GM21786 (cell line): ENCODE measurements around the gene ANKMY1.
"Not testable (repeated sequence)": the region's sequence is repeated elsewhere in the genome, so short reads cannot be mapped to it uniquely, and the experiment has no call there.

ENCODE experiments used
- ATAC-seq: cut with Tn5 transposase; IDR thresholded peaks from one replicate; pipeline ENCODE4 v1.9.1; 2021; ENCODE audit not compliant: unreplicated experiment

Gene ANKMY1

GRCh38 chr2:240506406-240507059, 51.3 kb downstream of the ANKMY1 start:
- no peak for ATAC-seq

DNA sequence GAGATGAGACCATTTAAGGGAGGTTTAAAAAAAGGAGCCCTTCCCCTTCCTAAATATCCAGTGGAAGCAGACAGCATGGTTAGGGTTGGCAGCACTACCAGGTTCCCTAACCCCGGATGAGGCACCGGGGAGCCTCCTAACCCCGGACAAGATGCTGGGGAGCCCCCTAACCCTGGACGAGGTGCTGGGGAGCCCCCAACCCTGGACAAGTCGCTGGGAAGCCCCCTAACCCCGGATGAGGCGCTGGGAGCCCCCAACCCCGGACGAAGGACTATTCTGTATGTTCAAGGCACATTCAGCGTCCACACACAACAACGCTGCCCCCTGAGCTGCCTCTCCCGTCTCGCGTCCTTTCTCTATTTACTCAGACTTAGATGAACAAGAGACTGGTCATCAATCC, 51.9 kb downstream of the ANKMY1 start:
- no peak for ATAC-seq

- no peak for ATAC-seq
These were observed 53.9 kb downstream of the ANKMY1 start for GRCh38 chr2:240503848-240504247.

- no peak for ATAC-seq
These were observed 54.4 kb downstream of the ANKMY1 start for GRCh38 chr2:240503375-240503774.

- no peak for ATAC-seq
These were observed 55.2 kb downstream of the ANKMY1 start for GRCh38 chr2:240502430-240503121.

DNA sequence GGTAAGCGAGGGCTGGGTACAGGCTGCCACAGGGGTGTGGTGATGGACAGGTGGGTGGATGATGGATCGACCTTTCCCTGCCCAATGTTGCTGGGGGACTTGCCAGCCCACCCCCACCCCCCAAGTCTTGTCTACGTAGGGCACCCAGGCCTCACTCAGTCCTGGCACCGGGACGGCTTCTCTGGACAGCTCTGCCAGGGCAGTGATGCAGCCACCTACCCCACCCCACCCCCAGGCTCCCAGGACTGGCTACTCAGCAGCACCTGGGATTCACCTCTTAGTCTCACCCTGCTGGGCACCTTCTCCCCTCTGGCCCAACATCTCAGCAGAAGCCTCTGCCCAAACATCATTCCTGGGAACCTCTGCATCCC, 55.7 kb downstream of the ANKMY1 start:
- no peak for ATAC-seq

- no peak for ATAC-seq
These were observed 56.2 kb downstream of the ANKMY1 start for GRCh38 chr2:240501531-240501991.

DNA sequence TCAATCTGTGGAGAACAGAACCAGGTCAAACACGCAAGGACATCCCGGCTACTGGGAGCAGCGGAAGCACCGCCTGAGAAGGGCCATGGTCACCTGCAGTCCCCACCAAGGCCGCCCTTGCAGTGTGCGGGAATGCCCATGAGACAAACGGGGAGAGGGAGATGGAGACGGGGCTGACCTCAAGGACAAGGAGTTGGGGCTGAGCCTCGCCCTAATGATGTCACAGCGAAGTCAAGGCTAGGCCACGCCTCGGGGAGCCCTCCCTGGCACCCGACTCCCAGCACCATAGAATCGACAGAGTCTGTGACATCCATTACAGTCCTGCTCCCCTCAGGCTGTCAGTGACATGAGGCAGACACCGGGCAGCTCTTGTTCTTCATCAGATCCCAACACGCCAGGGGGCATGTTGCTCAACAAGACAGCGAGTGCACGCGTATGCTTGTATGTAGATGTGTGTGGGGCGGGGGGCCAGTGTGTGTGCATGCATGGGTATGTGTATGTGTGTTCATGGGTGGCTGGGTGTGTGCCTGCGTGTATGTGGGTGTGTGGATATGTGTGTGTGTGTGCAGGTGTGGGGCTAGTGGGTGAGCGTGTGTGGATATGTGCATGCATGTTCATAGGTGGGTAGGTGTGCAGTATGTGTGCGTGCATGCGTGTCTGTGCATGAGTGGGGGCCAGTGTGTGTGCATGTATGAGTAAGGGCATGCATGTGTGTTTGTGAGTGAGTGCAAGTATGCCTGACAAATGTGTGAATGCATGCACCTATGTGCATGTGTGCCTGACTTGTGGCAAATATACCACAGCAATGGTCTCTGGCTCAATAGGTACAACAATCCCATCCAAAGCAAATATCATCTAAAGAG, 57.0 kb downstream of the ANKMY1 start:
- ATAC-seq: no peak

GRCh38 chr2:240499309-240500301, 58.2 kb downstream of the ANKMY1 start:
- no peak for ATAC-seq

DNA sequence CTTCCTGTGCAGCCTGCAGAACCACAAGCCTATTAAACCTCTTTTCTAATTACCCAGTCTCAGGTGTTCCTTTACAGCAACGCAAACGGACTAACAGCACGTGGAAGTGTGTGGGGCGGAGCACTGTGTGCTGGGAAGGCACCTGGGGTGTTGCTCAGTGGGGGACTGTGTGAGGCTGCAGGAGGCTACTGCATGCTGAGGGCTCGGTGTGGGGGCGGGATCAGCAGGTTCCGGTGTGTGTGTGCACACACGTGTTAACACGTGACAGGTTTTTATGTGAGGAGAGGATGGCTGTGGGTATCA, 58.9 kb downstream of the ANKMY1 start:
- ATAC-seq: no peak

DNA sequence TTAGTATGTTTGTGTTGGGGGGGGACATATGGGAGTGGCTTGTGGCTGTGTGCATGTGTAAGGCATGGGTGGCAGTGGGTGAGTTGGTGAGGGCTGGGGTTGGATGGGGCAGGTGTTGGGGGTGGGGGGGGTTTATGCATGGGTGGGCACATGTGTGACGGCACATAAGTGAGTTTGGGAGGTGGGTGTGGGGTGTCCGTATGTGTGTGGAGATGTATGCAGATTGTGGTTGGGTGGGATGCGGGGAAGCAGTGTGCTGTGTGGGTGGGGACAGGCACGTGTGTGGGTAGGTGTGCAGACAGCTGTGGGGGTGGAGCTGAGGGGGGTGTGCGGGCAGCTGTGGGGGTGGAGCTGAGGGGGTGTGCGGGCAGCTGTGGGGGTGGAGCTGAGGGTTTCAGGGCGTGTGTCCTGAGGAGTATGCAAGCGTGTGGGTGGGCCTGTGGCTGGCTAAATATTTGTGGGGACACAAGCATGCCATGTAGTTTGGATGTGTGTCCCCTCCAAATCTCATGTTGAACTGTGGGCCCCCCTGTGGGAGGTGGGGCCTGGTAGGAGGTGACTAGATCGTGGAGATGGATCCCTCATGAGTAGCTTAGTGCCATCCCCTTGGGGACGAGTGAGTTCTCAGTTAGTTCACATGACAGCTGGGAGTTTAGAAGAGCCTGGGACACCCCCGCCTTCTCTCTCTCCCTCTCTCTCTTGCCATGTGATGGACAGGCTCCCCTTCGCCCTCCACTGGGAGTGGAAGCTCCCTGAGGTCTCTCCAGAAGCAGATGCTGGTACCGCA, 59.4 kb downstream of the ANKMY1 start:
- no peak for ATAC-seq

DNA sequence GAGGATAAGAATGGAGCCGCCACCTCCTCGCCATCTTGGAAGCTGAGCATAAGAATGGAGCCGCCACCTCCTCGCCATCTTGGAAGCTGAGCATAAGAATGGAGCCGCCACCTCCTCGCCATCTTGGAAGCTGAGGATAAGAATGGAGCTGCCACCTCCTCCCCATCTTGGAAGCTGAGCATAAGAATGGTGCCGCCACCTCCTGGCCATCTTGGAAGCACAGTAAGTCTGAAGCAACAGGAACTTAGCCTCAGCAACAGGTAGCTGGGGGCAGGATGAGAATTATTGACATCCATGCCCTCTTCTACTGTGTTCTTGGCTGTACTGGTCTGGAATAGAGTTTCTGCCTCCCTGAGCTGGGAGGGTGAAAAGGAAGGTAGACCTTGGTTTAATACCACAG, 60.7 kb downstream of the ANKMY1 start:
- not testable (repeated sequence) for ATAC-seq

- ATAC-seq: not testable (repeated sequence)
These were observed 62.8 kb downstream of the ANKMY1 start for GRCh38 chr2:240494942-240495341.

GRCh38 chr2:240494194-240494793, 63.5 kb downstream of the ANKMY1 start:
- no peak for ATAC-seq

DNA sequence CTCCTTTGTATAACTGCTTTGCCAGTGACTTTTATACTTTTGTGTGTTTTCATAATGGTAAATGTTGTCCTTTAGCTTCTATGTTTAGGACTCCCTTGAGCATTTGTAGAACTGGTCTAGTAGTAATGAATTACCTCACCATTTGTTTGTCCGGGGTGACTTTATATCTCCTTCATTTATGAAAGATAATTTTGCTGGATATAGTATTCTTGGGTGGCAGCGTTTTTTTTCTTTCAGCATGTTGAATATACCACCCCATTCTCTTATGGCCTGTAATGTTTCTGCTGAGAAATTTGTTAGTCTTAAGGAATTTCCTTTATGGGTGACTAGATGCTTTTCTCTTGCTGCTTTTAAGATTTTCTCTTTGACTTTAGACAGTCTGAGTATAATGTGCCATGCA, 66.3 kb downstream of the ANKMY1 start:
- ATAC-seq: no peak

- ATAC-seq: no peak
These were observed 75.6 kb downstream of the ANKMY1 start for GRCh38 chr2:240482141-240482540.

DNA sequence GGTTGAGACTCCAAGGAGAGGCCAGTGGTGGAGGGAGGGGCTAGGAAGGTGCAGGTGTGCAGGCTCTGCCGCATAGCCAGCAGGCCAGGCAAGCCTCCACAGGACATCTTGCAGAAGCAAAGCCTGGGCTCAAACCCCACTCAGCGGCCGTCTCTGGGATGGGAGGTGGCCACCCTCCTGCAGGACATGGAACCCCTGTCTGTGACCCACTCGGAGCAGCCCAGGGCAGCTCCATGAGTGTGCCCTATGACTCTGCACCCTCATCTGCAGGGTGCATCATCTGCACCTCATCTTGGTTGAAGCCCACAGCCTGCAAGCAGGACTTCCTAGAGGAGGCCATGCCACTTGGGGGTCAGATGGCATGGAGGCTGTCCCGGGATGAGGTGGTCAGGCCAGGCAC, 76.1 kb downstream of the ANKMY1 start:
- ATAC-seq: no peak

- no peak for ATAC-seq
These were observed 76.8 kb downstream of the ANKMY1 start for GRCh38 chr2:240480834-240481623.

DNA sequence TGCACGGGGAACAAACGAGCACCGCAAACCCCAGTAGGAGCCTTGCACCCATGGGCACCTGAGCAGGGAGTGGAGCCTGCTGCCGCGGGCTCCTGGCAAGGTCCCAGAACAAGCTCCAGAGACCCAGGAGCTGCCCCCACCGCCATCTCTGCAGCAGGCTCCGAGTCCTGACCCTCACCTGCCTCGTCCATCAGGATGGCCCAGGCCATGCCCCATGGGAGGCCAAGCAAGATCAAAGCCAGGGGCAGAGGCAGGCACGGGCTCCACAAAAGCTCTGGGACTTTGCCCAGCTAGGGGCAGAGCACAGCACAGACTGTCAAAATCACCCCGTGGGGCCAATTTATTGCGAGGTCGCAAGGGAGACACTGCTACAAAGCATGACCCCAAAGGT, 78.7 kb downstream of the ANKMY1 start:
- ATAC-seq: no peak
